ENCODE measurements around the gene LATS1.

GRCh38 chr6:149681209-149681608 lies 36.7 kb downstream of the LATS1 start:
- TF ChIP-seq EZH2 (IDR thresholded peaks at IDR 0.05; ENCODE audit: borderline replicate concordance, low read depth, low read length, severe bottlenecking) (no peak), CTCF (IDR thresholded peaks at IDR 0.05; ENCODE audit: borderline replicate concordance, extremely low read depth, low read length, poor library complexity, severe bottlenecking) (no peak)
